AG08396 (cell line): Measurements from ENCODE around the gene RASD1.
"Not testable (repeated sequence)": the region's sequence is repeated elsewhere in the genome, so short reads cannot be mapped to it uniquely, and the experiment has no call there.

Experiments used
- DNase-seq: peaks from one replicate; pipeline ENCODE4 v3.0.0; 2012; ENCODE audit warnings: low spot score, mixed read lengths

The RASD1 gene

GRCh38 chr17:17497065-17497844 is 1.1 kb upstream of the RASD1 start:
- no peak for DNase-seq

- DNase-seq = no peak
These were observed 533 bp downstream of the RASD1 start for GRCh38 chr17:17495536-17496188.

GRCh38 chr17:17494870-17495535 is 1.2 kb downstream of the RASD1 start:
- DNase-seq = peak; percentile 60

- DNase-seq = no peak
These were observed 1.7 kb downstream of the RASD1 start for GRCh38 chr17:17494499-17494869.

- no peak for DNase-seq
These were observed 2.2 kb downstream of the RASD1 start for GRCh38 chr17:17493986-17494466.

GRCh38 chr17:17493249-17493985 is 2.8 kb downstream of the RASD1 start:
- no peak for DNase-seq

- no peak for DNase-seq
These were observed 3.6 kb downstream of the RASD1 start for GRCh38 chr17:17492571-17492970.

- DNase-seq = no peak
These were observed 4.1 kb downstream of the RASD1 start for GRCh38 chr17:17492085-17492484.

- no peak for DNase-seq
These were observed 4.6 kb downstream of the RASD1 start for GRCh38 chr17:17491546-17491988.

- DNase-seq = no peak
These were observed 5.1 kb downstream of the RASD1 start for GRCh38 chr17:17491031-17491471.

- DNase-seq = no peak
These were observed 8.2 kb downstream of the RASD1 start for GRCh38 chr17:17487998-17488397.

GRCh38 chr17:17486416-17486815 is 9.8 kb downstream of the RASD1 start:
- DNase-seq = not testable (repeated sequence)

- no peak for DNase-seq
These were observed 10.8 kb downstream of the RASD1 start for GRCh38 chr17:17485420-17485819.

- no peak for DNase-seq
These were observed 11.7 kb downstream of the RASD1 start for GRCh38 chr17:17484451-17484899.

GRCh38 chr17:17481860-17482259 is 14.3 kb downstream of the RASD1 start:
- no peak for DNase-seq

- DNase-seq = no peak
These were observed 15.5 kb downstream of the RASD1 start for GRCh38 chr17:17480593-17481148.

- no peak for DNase-seq
These were observed 17.0 kb downstream of the RASD1 start for GRCh38 chr17:17479209-17479608.

- DNase-seq = peak; percentile 99
These were observed 19.2 kb downstream of the RASD1 start, which contains the start of gene MED9 for GRCh38 chr17:17476865-17477467. MED9 (plus strand) TSS chr17:17477000; CDS start chr17:17477042, 42 bp downstream.

GRCh38 chr17:17474341-17474740 is 21.9 kb downstream of the RASD1 start:
- DNase-seq = no peak

- no peak for DNase-seq
These were observed 23.8 kb downstream of the RASD1 start for GRCh38 chr17:17472333-17472920.

- DNase-seq = no peak
These were observed 26.2 kb downstream of the RASD1 start for GRCh38 chr17:17469996-17470395.
